Effector memory CD4-positive, alpha-beta T cell (primary cell): ENCODE measurements around the gene NAV2.
"Not testable (repeated sequence)": the region's sequence is repeated elsewhere in the genome, so short reads cannot be mapped to it uniquely, and the experiment has no call there.

ENCODE experiments used
- DNase-seq, 3 donors: peaks; one replicate each; pipeline ENCODE4 v3.0.0-alpha.2; 2020
- H3K27ac ChIP-seq: 2 replicates; pipeline ENCODE4 v1.7.0; 2013; ENCODE audit warnings: mild to moderate bottlenecking, low read length, moderate library complexity; ENCODE audit not compliant: insufficient read depth, poor library complexity, severe bottlenecking
- H3K27me3 ChIP-seq: replicated peaks from 2 replicates; pipeline ENCODE4 v1.7.0; 2013; ENCODE audit warnings: mild to moderate bottlenecking, low read length; ENCODE audit not compliant: insufficient read depth, control insufficient read depth, poor library complexity, severe bottlenecking
- H3K36me3 ChIP-seq: 2 replicates; pipeline ENCODE4 v1.7.0; 2013; ENCODE audit warnings: mild to moderate bottlenecking, low read length, moderate library complexity; ENCODE audit not compliant: control insufficient read depth, insufficient read depth
- H3K4me1 ChIP-seq: 2 replicates; pipeline ENCODE4 v1.7.0; 2013; ENCODE audit warnings: low read length, mild to moderate bottlenecking; ENCODE audit not compliant: control insufficient read depth, insufficient read depth, poor library complexity, severe bottlenecking
- H3K4me3 ChIP-seq: 2 replicates; pipeline ENCODE4 v1.7.0; 2013; ENCODE audit warnings: low read length, low read depth, mild to moderate bottlenecking; ENCODE audit not compliant: insufficient read depth, poor library complexity, severe bottlenecking
- H3K9me3 ChIP-seq: 2 replicates; pipeline ENCODE4 v1.7.0; 2013; ENCODE audit warnings: mild to moderate bottlenecking, low read length, moderate library complexity; ENCODE audit not compliant: control insufficient read depth

NAV2 gene

DNA sequence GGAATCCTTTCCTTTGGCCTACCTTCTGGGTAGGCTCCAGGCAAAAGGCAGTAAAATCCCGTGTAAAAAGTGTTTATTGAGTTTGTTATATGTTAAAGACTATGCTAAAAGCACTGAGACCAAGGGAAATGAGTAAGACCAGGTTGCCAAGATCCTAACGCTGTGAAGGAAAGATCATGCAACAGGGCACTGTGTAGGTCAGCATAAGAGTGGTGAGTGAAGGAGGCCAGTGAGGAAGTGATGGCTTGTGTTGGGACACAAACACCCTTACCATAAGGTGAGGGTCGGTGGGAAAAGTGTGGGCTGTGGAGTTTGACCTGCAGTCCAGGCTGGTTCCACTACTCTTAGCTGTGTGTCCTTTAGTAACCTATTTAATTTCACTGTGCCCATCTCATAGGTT lies 245.6 kb downstream of the NAV2 start:
- H3K36me3 ChIP-seq = no peaks in the 10 kb centered on the region
- no peak overlapping the region for H3K4me3 ChIP-seq
- DNase-seq = no peak
- H3K27ac ChIP-seq = no peak overlapping the region
- no peaks in the 10 kb centered on the region for H3K27me3 ChIP-seq
- H3K4me1 ChIP-seq = no peaks in the 10 kb centered on the region
- H3K9me3 ChIP-seq = no peaks in the 10 kb centered on the region

- no peak overlapping the region for H3K27ac ChIP-seq
- no peak for DNase-seq
- H3K4me3 ChIP-seq = no peak overlapping the region
- no peaks in the 10 kb centered on the region for H3K4me1 ChIP-seq
- H3K27me3 ChIP-seq = no peaks in the 10 kb centered on the region
- no peaks in the 10 kb centered on the region for H3K9me3 ChIP-seq
- no peaks in the 10 kb centered on the region for H3K36me3 ChIP-seq
These were observed 246.6 kb downstream of the NAV2 start for GRCh38 chr11:19959210-19959609.

GRCh38 chr11:19959648-19960059 lies 247.0 kb downstream of the NAV2 start:
- H3K4me3 ChIP-seq = no peak overlapping the region
- no peaks in the 10 kb centered on the region for H3K36me3 ChIP-seq
- H3K27ac ChIP-seq = no peak overlapping the region
- no peaks in the 10 kb centered on the region for H3K27me3 ChIP-seq
- DNase-seq = no peak
- no peaks in the 10 kb centered on the region for H3K4me1 ChIP-seq
- no peaks in the 10 kb centered on the region for H3K9me3 ChIP-seq

DNA sequence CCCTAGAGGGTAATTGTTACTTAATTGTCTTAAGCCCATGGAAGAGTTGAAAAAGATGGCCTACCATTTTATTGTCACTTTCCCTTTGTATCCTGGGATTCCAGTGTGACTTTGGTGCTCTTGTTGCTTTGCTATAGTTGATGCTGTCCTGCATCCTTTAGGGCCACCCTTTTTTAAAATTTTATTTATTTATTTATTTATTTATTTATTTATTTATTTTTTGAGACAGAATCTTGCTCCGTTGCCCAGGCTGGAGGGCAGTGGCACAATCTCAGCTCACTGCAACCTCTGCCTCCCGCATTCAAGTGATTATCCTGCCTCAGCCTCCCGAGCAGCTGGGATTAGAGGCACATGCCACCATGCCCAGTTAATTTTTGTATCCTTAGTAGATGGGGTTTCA lies 247.8 kb downstream of the NAV2 start:
- H3K4me3 ChIP-seq, H3K27ac ChIP-seq, H3K4me1 ChIP-seq, H3K27me3 ChIP-seq, H3K9me3 ChIP-seq, DNase-seq, H3K36me3 ChIP-seq: not testable (repeated sequence)

GRCh38 chr11:19961225-19961624 lies 248.6 kb downstream of the NAV2 start:
- DNase-seq = no peak
- no peaks in the 10 kb centered on the region for H3K9me3 ChIP-seq
- no peak overlapping the region for H3K4me3 ChIP-seq
- H3K27me3 ChIP-seq = no peaks in the 10 kb centered on the region
- no peaks in the 10 kb centered on the region for H3K4me1 ChIP-seq
- no peak overlapping the region for H3K27ac ChIP-seq
- no peaks in the 10 kb centered on the region for H3K36me3 ChIP-seq

DNA sequence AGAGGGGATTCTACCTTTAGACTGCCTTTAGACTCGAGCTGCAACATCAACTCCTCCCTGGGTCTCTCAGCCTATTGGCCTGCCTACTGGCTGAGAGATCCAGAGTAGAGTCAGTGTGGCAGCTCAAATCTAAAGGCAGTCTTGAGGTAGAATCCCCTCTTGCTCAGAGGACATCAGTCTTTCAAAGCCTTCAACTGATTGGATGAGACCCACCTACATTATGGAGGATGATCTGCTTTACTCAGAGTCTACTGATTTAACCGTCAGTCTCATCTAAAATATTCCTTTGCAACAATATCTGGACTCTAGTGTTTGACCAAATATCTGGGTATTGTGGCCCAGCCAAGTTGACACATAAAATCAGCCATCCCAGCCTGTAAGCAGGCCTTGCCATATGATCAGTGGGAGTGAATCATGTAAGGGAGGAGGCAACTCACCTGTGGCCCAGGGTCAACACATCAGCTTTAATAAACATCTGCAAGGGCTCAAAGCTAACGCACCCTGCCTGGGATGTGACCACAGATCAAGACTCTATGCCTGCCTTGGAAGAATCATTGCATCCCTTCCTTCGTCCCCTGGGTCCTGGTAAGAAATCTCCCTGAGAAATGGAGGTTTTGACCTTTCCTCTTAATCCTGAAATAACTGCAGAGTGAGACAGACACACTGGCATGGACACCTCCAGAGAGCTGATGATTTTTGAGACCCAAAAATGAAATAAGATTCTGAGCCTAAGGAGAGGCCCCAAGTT lies 249.6 kb downstream of the NAV2 start:
- Histone ChIP-seq H3K4me3 (no peak overlapping the region), H3K36me3 (no peaks in the 10 kb centered on the region), H3K27me3 (no peaks in the 10 kb centered on the region), H3K27ac (no peak overlapping the region), H3K9me3 (no peaks in the 10 kb centered on the region), H3K4me1 (no peaks in the 10 kb centered on the region)
- DNase-seq = no peak

DNA sequence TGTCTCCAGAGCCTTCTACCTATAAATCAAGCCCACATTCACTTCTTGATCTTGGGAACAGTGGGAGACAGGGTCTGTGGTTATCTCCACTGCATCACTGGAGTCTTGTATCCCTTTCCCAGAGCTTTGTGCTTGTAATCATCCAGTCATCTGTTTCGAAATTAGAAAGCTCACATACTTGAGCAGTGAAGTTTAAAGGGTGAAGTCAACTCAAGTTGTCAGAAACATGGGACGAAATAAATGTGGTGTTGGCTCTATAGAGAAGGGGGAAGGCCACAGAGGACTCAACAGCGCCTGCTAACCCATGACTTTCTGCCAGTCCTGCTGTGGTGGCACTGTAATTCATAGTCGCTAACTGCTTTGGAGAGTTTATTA lies 250.2 kb downstream of the NAV2 start:
- Histone ChIP-seq H3K27me3 (no peaks in the 10 kb centered on the region), H3K27ac (no peak overlapping the region), H3K36me3 (no peaks in the 10 kb centered on the region), H3K4me3 (no peak overlapping the region), H3K9me3 (no peaks in the 10 kb centered on the region), H3K4me1 (no peaks in the 10 kb centered on the region)
- DNase-seq = no peak

DNA sequence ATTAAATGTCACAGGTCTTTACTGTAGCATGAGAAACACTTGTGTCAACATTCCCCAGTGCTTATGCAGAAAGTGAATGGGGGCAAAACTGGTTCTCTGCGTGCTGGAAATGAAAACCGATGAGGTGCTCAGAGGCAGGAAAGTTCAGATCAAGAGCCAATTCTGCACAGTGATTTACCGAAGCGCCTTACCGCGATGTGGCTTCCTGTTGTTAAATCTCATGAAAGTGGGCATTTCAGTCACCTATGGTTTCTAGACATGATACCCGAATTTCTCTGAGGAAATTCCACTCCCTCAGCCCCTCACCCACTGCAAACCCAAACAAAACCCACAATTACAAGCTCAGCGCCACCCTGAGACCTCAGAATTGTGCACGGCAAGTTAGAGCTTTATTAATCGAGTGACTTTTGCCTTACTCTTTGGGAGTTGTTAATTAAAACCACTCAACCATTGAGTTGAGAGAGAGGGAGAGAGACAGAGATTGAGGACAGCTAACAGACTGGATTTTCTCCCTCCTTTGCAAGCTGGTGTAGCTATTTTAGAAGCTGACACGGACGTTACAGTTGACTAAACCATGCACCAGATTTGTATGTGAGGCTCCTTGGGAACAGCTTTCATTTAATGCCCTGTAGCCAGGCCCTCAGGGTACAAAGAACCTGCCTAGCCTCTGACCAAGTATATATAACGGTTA lies 251.2 kb downstream of the NAV2 start:
- Histone ChIP-seq H3K4me1 (no peaks in the 10 kb centered on the region), H3K36me3 (no peaks in the 10 kb centered on the region), H3K9me3 (no peaks in the 10 kb centered on the region), H3K27ac (no peak overlapping the region), H3K27me3 (no peaks in the 10 kb centered on the region), H3K4me3 (no peak overlapping the region)
- DNase-seq = no peak

- Histone ChIP-seq H3K27me3 (no peaks in the 10 kb centered on the region), H3K27ac (no peak overlapping the region), H3K9me3 (no peaks in the 10 kb centered on the region), H3K36me3 (no peaks in the 10 kb centered on the region), H3K4me1 (no peaks in the 10 kb centered on the region), H3K4me3 (no peak overlapping the region)
- DNase-seq = no peak
These were observed 253.8 kb downstream of the NAV2 start for GRCh38 chr11:19966441-19966840.

GRCh38 chr11:19966927-19967326 lies 254.3 kb downstream of the NAV2 start:
- Histone ChIP-seq H3K36me3 (no peaks in the 10 kb centered on the region), H3K4me1 (no peaks in the 10 kb centered on the region), H3K27me3 (no peaks in the 10 kb centered on the region), H3K4me3 (no peak overlapping the region), H3K27ac (no peak overlapping the region), H3K9me3 (no peaks in the 10 kb centered on the region)
- no peak for DNase-seq
